CD4-positive, alpha-beta memory T cell (primary cell): ENCODE results near the gene XIST. TPM values are rescaled to one million over a fixed set of nuclear protein-coding genes. Genes with fewer than 3 reads are reported as not detected.

Experiments used
- CTCF ChIA-PET: fragments of 350-600 bp; sonication (Branson Sonifier 250); formaldehyde crosslinking; loops from one replicate; lab custom pipeline; 2021; ENCODE audit warnings: inconsistent platforms; ENCODE audit not compliant: partially characterized antibody; lab: Charles Lee
- POLR2A ChIA-PET: fragments of 350-600 bp; sonication (Branson Sonifier 250); formaldehyde crosslinking; loops from one replicate; lab custom pipeline; 2021; ENCODE audit not compliant: partially characterized antibody; lab: Charles Lee
- DNase-seq, 5 donors: peaks; one replicate each; pipeline versions ENCODE4 v3.0.0 to v3.0.0-alpha.2; 2020 to 2022; ENCODE audit warnings: mixed read lengths in 1 of 5
- H3K27ac ChIP-seq: one replicate; pipeline ENCODE4 v1.7.0; 2013; ENCODE audit warnings: low read depth, low read length
- H3K27me3 ChIP-seq: 2 replicates; pipeline ENCODE4 v1.7.0; 2013; ENCODE audit warnings: mild to moderate bottlenecking, low read length, moderate library complexity; ENCODE audit not compliant: insufficient read depth
- H3K36me3 ChIP-seq: 2 replicates; pipeline ENCODE4 v1.7.0; 2013; ENCODE audit warnings: mild to moderate bottlenecking, low read length, moderate library complexity; ENCODE audit not compliant: insufficient read depth
- H3K4me1 ChIP-seq: 2 replicates; pipeline ENCODE4 v1.7.0; 2013; ENCODE audit warnings: mild to moderate bottlenecking, low read length, moderate library complexity; ENCODE audit not compliant: insufficient read depth
- H3K4me3 ChIP-seq, 2 donors: one replicate each; pipeline ENCODE4 v1.7.0; 2013; ENCODE audit warnings: low read length in 2 of 2, mild to moderate bottlenecking in 1 of 2
- H3K9me3 ChIP-seq, 2 donors: one replicate each; pipeline ENCODE4 v1.7.0; 2013; ENCODE audit warnings: low read length in 2 of 2, control low read depth in 1 of 2; ENCODE audit not compliant: control insufficient read depth in 1 of 2
- H3K27ac Mint-ChIP-seq, 7 donors: one replicate each; pipeline ENCODE4 v1.8.0; 2020 to 2021; ENCODE audit warnings: mixed read lengths in 7 of 7, mild to moderate bottlenecking in 6 of 7, inconsistent platforms in 3 of 7, moderate library complexity in 3 of 7
- H3K27me3 Mint-ChIP-seq, 2 donors: one replicate each; pipeline ENCODE4 v1.8.0; 2020 to 2021; ENCODE audit warnings: mixed read lengths in 2 of 2
- H3K36me3 Mint-ChIP-seq, 2 donors: one replicate each; pipeline ENCODE4 v1.8.0; 2020 to 2021; ENCODE audit warnings: mixed read lengths in 2 of 2, inconsistent platforms in 1 of 2, mild to moderate bottlenecking in 1 of 2
- H3K4me1 Mint-ChIP-seq, 4 donors: one replicate each; pipeline ENCODE4 v1.8.0; 2020 to 2021; ENCODE audit warnings: mixed read lengths in 4 of 4, mild to moderate bottlenecking in 1 of 4
- H3K4me3 Mint-ChIP-seq, 8 donors: one replicate each; pipeline ENCODE4 v1.8.0; 2020 to 2021; ENCODE audit warnings: mixed read lengths in 8 of 8, mild to moderate bottlenecking in 7 of 8, moderate library complexity in 6 of 8, inconsistent platforms in 3 of 8
- H3K9me3 Mint-ChIP-seq, 8 donors: one replicate each; pipeline ENCODE4 v1.8.0; 2020 to 2021; ENCODE audit warnings: mixed read lengths in 8 of 8, mild to moderate bottlenecking in 5 of 8, inconsistent platforms in 3 of 8, moderate library complexity in 1 of 8
- intact Hi-C: fragments of 100-400 bp; cut with micrococcal nuclease; formaldehyde crosslinking; loops from one replicate; pipeline ENCODE4 v1.15.1; 2023
- polyA plus RNA-seq, 2 donors: library from polyadenylated mRNA; unstranded; fragments of 300-500 nt; fragmentation: Illumina TruSeq; gene quantifications; one replicate each; pipeline ENCODE4 v1.2.3, GENCODE V29; 2021
- total RNA-seq, 2 experiments: library from RNA; stranded (reverse); gene quantifications; one replicate each; pipeline ENCODE4 v1.2.3, GENCODE V29; 2021

Gene XIST
- total and polyA plus RNA-seq, 4 experiments from 2014 or later, result 8.1 to 13.0 TPM; not detected in 2

DNA sequence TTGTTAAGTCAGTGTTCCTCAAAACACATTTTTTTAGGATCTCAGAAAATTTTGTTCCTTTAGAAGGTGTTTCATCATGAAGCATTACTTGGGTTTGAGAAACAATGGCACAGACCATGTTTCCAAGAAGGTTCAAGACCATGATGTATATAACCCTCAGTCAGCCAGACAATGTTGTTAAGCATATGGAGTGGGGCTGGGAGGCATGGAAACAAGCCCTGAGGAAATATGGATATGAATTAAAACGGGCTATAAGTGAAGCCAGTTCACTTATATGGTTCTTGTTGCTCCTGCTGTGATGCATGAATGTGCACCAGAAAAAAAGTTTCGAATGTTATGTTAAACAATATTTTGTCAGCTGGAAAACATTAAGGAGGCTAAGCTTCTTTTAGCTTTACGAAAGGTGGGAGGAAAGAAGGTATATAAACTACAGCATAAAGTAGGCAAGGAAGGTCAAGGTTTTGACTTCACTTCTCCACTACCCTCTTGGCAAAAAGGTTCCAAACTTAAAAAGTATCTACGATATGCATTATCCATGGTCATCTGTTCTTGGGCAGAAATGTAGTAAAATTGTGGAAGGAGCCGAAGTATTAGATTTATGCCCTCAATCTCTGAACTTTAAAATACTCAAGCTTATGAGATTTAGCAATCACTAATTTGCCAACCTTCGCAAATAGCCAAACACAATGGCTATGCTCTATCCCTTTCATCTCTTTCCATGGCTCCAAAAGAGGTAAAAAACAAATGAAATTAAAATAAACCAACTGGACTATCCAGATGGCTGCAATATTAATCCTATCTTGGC lies 12.2 kb downstream of the XIST start:
- intact Hi-C loops, result no loop called here
- Histone ChIP-seq H3K4me3 (no peak overlapping the region), H3K27ac (no peak overlapping the region), H3K27me3 (no peaks in the 10 kb centered on the region), H3K36me3 (no peaks in the 10 kb centered on the region), H3K4me1 (no peaks in the 10 kb centered on the region), H3K9me3 (no peaks in the 10 kb centered on the region)
- Mint-ChIP-seq H3K27ac (peak overlapping the region in 1 of 7 donors; percentile 25), H3K36me3 (peaks cover 0 to 7% of the 10 kb centered on the region in 2 donors), H3K4me1 (peaks cover 0 to 55% (median 19%) of the 10 kb centered on the region in 4 donors), H3K27me3 (peaks cover 0 to 1% of the 10 kb centered on the region in 2 donors), H3K4me3 (peak overlapping the region in 2 of 8 donors; percentile 24 to 50), H3K9me3 (no peaks in the 10 kb centered on the region)
- no peak for DNase-seq
- ChIA-PET CTCF (no interaction called here), POLR2A (no interaction called here)

DNA sequence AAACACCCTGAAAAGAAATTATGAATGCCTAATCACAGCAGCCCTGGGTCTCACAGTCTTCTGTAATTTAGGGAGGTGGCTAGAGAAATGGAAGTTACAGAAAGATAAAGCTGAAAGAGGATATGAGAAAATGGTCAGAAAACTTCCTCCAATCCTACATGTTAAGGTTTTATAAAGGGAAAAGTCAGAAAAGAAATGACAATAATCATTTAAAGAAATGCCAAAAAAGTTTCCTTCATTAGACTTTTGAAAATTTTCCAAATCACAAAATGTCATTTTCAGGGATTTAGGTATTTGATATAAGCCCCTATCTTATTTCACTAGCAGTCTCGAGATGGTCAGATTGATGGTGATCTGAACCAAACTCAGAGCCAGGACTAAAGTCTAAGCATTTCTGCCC lies 13.4 kb downstream of the XIST start:
- CTCF ChIA-PET, result no interaction called here

DNA sequence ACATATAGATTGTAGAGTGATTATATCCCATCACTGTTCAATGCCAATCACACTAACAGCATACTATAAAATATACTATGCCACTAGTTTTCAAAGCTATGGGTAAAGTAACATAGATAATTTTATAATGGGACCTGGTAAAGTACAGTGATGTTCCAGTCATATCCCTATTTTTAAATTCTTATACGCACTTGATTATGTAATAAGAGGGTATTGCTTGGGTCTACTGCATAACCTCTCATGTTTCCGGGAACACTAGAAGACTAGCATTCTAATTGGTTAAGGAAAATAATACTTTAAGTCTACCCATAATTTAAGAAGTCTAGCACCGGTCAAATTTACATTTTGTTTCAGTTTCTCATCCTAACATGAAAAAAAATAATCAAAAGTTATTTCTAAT lies 14.4 kb downstream of the XIST start:
- no peaks in the 10 kb centered on the region for H3K27me3 ChIP-seq
- no peaks in the 10 kb centered on the region for H3K9me3 ChIP-seq
- Mint-ChIP-seq H3K36me3 (peaks cover 0 to 7% of the 10 kb centered on the region in 2 donors), H3K9me3 (no peaks in the 10 kb centered on the region), H3K27me3 (peaks cover 2 to 4% of the 10 kb centered on the region in 2 donors), H3K27ac (no peak overlapping the region), H3K4me3 (no peak overlapping the region), H3K4me1 (peaks cover 0 to 40% (median 11%) of the 10 kb centered on the region in 4 donors)
- no peak overlapping the region for H3K4me3 ChIP-seq
- no peaks in the 10 kb centered on the region for H3K36me3 ChIP-seq
- POLR2A ChIA-PET, result no interaction called here
- H3K27ac ChIP-seq, result no peak overlapping the region
- CTCF ChIA-PET, result no interaction called here
- H3K4me1 ChIP-seq, result no peaks in the 10 kb centered on the region
- intact Hi-C loops, result no loop called here
- DNase-seq, result no peak

More for the DNA sequence above, 13.4 kb downstream of the XIST start:
- Histone ChIP-seq H3K27me3 (no peaks in the 10 kb centered on the region), H3K4me1 (no peaks in the 10 kb centered on the region), H3K27ac (no peak overlapping the region), H3K4me3 (no peak overlapping the region), H3K36me3 (no peaks in the 10 kb centered on the region), H3K9me3 (no peaks in the 10 kb centered on the region)
- Mint-ChIP-seq H3K36me3 (peaks cover 0 to 7% of the 10 kb centered on the region in 2 donors), H3K4me3 (peak overlapping the region in 3 of 8 donors; percentile 15 to 49 (median 19)), H3K27ac (peak overlapping the region in 1 of 7 donors; percentile 70), H3K9me3 (no peaks in the 10 kb centered on the region), H3K4me1 (peaks cover 0 to 46% (median 14%) of the 10 kb centered on the region in 4 donors), H3K27me3 (peaks cover 0 to 4% of the 10 kb centered on the region in 2 donors)
- intact Hi-C loops, result no loop called here
- DNase-seq, result no peak
- POLR2A ChIA-PET, result no interaction called here

DNA sequence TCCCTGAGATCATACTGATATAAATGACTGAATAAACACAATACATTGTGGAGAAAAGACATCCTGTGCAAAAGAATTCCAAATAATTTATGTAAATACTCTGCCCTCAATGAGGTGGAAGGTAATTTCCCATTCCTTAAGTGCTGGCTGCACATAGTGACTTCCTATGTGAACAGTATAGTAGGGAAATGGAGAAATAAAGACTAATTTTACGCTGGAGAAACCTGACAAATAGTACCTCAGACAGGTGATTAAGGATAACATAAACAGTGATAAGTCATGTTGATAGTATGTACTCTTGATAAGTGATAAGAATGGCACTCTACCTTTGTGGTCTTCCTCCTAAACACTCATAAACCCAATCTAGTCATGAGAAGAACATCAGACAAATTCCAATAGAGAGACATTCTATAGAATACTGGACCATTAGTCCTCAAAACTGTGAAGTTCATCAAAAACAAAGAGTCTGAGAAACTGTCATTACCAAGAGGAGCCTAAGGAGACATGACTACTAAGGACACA lies 15.5 kb downstream of the XIST start:
- H3K27me3 Mint-ChIP-seq, result peaks cover 2 to 4% of the 10 kb centered on the region in 2 donors

DNA sequence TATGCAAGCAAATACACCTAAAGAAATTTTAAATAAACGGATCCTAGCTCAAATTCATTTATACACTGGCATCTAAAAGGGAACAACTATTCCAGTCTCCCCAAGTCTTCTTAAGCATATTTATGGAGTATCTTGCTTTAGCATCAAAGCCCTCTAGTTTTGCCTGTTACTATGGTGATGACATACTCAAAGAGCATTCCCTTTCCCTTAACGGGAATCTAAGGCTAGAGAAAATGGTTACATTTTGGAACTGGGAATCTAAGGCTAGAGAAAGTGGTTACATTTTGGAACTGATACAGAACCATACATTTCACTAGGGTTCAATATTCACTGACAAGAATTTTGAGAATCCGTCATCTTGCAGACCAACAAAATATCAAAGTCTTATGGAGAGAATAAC lies 18.3 kb downstream of the XIST start:
- Histone ChIP-seq H3K36me3 (no peaks in the 10 kb centered on the region), H3K4me1 (no peaks in the 10 kb centered on the region), H3K9me3 (no peaks in the 10 kb centered on the region), H3K27me3 (no peaks in the 10 kb centered on the region), H3K27ac (no peak overlapping the region), H3K4me3 (no peak overlapping the region)
- no peak for DNase-seq
- Mint-ChIP-seq H3K27ac (no peak overlapping the region), H3K4me1 (peaks cover 0 to 24% (median 5%) of the 10 kb centered on the region in 4 donors), H3K9me3 (no peaks in the 10 kb centered on the region), H3K4me3 (no peak overlapping the region), H3K36me3 (peaks cover 0 to 12% of the 10 kb centered on the region in 2 donors), H3K27me3 (peaks cover 2 to 6% of the 10 kb centered on the region in 2 donors)
- ChIA-PET POLR2A (no interaction called here), CTCF (no interaction called here)
- intact Hi-C loops, result no loop called here

More for the DNA sequence above, 15.5 kb downstream of the XIST start:
- ChIA-PET CTCF (no interaction called here), POLR2A (no interaction called here)
- no peaks in the 10 kb centered on the region for H3K36me3 ChIP-seq
- peak overlapping the region in 1 of 8 donors; percentile 9 for H3K4me3 Mint-ChIP-seq
- DNase-seq, result no peak
- H3K4me1 ChIP-seq, result no peaks in the 10 kb centered on the region
- H3K9me3 ChIP-seq, result no peaks in the 10 kb centered on the region
- H3K4me3 ChIP-seq, result no peak overlapping the region
- no peaks in the 10 kb centered on the region for H3K9me3 Mint-ChIP-seq
- H3K36me3 Mint-ChIP-seq, result peaks cover 0 to 12% of the 10 kb centered on the region in 2 donors
- H3K4me1 Mint-ChIP-seq, result peaks cover 0 to 29% (median 6%) of the 10 kb centered on the region in 4 donors
- H3K27ac Mint-ChIP-seq, result no peak overlapping the region
- no peak overlapping the region for H3K27ac ChIP-seq
- no peaks in the 10 kb centered on the region for H3K27me3 ChIP-seq
- intact Hi-C loops, result no loop called here

DNA sequence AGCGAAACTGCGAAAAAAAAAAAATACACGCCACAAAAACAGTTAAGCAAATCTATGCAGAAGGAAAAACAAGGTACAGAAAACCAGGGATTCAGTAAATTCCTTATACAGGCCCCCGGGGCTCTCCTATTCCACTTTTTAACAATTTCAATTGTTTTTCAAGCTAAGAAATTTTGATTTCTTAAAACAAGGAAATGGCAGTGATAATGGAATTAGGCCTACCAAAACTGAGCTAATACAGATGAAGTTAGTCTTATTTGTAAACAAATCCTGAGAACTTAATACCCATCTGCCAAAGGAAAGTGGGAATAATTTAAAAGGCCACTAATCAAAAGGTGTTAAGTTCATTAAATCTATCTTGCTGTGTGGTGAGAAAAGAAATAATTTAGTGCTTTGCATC lies 20.2 kb downstream of the XIST start:
- H3K36me3 ChIP-seq, result no peaks in the 10 kb centered on the region
- H3K27me3 Mint-ChIP-seq, result peaks cover 3 to 6% of the 10 kb centered on the region in 2 donors
- H3K27ac Mint-ChIP-seq, result no peak overlapping the region
- H3K9me3 Mint-ChIP-seq, result no peaks in the 10 kb centered on the region
- intact Hi-C loops, result no loop called here
- no peak overlapping the region for H3K4me3 Mint-ChIP-seq
- H3K36me3 Mint-ChIP-seq, result peaks cover 0 to 21% of the 10 kb centered on the region in 2 donors
- no peaks in the 10 kb centered on the region for H3K27me3 ChIP-seq
- no peak for DNase-seq
- no peaks in the 10 kb centered on the region for H3K4me1 ChIP-seq
- ChIA-PET POLR2A (no interaction called here), CTCF (no interaction called here)
- no peak overlapping the region for H3K4me3 ChIP-seq
- H3K27ac ChIP-seq, result no peak overlapping the region
- H3K9me3 ChIP-seq, result no peaks in the 10 kb centered on the region
- H3K4me1 Mint-ChIP-seq, result peaks cover 0 to 25% (median 4%) of the 10 kb centered on the region in 4 donors

DNA sequence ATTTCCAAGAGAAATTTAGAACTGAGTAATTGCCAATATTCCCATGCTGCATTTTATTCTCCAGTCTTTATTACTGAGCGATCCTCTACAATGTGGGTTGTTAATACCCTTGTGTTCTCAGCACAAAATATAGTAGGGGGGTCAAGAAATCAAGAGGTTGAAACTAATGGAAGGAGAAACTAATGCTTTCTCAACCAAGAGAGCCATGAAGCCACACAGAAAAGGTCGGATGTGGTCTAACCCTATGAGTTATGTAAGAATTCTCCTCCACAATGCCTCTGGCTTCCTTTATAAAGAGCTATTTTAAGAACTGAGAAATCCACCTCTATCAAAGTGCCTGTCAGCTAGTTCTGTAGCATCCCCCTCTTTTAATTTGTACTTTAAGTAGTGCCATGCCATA lies 21.0 kb downstream of the XIST start:
- Histone ChIP-seq H3K27me3 (no peaks in the 10 kb centered on the region), H3K27ac (no peak overlapping the region), H3K36me3 (no peaks in the 10 kb centered on the region), H3K4me1 (no peaks in the 10 kb centered on the region), H3K9me3 (no peaks in the 10 kb centered on the region), H3K4me3 (no peak overlapping the region)
- intact Hi-C loops, result no loop called here
- peaks cover 0 to 22% (median 1%) of the 10 kb centered on the region in 4 donors for H3K4me1 Mint-ChIP-seq
- DNase-seq, result no peak
- H3K27ac Mint-ChIP-seq, result no peak overlapping the region
- H3K9me3 Mint-ChIP-seq, result no peaks in the 10 kb centered on the region
- peaks cover 3 to 5% of the 10 kb centered on the region in 2 donors for H3K27me3 Mint-ChIP-seq
- peaks cover 0 to 23% of the 10 kb centered on the region in 2 donors for H3K36me3 Mint-ChIP-seq
- CTCF ChIA-PET, result no interaction called here
- POLR2A ChIA-PET, result no interaction called here
- no peak overlapping the region for H3K4me3 Mint-ChIP-seq
